Calu3 (cell line): ENCODE data around the gene TBC1D14. TPM values are rescaled to one million over a fixed set of nuclear protein-coding genes. Genes with fewer than 3 reads are reported as not detected.

Experiments
- BruUV-seq: library from RNA; stranded (reverse); fragments of 400-500 nt; replicated peaks from 2 replicates; lab custom pipeline; 2021; lab: Mats Ljungman, UMichigan
- CTCF ChIA-PET: fragments of 300-600 bp; sonication (Branson Sonifier 250); formaldehyde crosslinking; loops from one replicate; lab custom pipeline; 2022; ENCODE audit warnings: antibody characterized with exemption; lab: Charles Lee
- DNase-seq: peaks from one replicate; pipeline ENCODE4 v3.0.0; 2022
- H3K27ac Mint-ChIP-seq: one replicate; pipeline ENCODE4 v1.8.0; 2022; ENCODE audit warnings: mixed read lengths; ENCODE audit not compliant: unreplicated experiment
- H3K27me3 Mint-ChIP-seq: one replicate; pipeline ENCODE4 v1.8.0; 2022; ENCODE audit warnings: mixed read lengths; ENCODE audit not compliant: unreplicated experiment
- H3K36me3 Mint-ChIP-seq: one replicate; pipeline ENCODE4 v1.8.0; 2022; ENCODE audit warnings: mild to moderate bottlenecking, moderate library complexity, mixed read lengths; ENCODE audit not compliant: insufficient read depth, unreplicated experiment
- H3K4me1 Mint-ChIP-seq: one replicate; pipeline ENCODE4 v1.8.0; 2022; ENCODE audit warnings: mild to moderate bottlenecking, low read depth, mixed read lengths; ENCODE audit not compliant: unreplicated experiment
- H3K4me3 Mint-ChIP-seq: one replicate; pipeline ENCODE4 v1.8.0; 2022; ENCODE audit warnings: mild to moderate bottlenecking, low read depth, moderate library complexity, mixed read lengths; ENCODE audit not compliant: unreplicated experiment
- H3K9me3 Mint-ChIP-seq: one replicate; pipeline ENCODE4 v1.8.0; 2022; ENCODE audit warnings: low read depth, mixed read lengths; ENCODE audit not compliant: unreplicated experiment
- CTCF ChIP-seq: fragments of 200-600 bp; IDR thresholded peaks from one replicate; pipeline ENCODE4 v1.8.0; 2022; ENCODE audit warnings: antibody characterized with exemption; ENCODE audit not compliant: unreplicated experiment
- intact Hi-C: fragments of 100-400 bp; cut with micrococcal nuclease; formaldehyde crosslinking; loops from one replicate; pipeline ENCODE4 v1.10.0; 2022; ENCODE audit not compliant: unreplicated experiment
- total RNA-seq: library from RNA; stranded (reverse); gene quantifications from 2 replicates; pipeline ENCODE4 v1.2.3, GENCODE V29; 2022

TBC1D14 gene
- total RNA-seq, 1 experiment from 2014 or later: 26.4 TPM

DNA sequence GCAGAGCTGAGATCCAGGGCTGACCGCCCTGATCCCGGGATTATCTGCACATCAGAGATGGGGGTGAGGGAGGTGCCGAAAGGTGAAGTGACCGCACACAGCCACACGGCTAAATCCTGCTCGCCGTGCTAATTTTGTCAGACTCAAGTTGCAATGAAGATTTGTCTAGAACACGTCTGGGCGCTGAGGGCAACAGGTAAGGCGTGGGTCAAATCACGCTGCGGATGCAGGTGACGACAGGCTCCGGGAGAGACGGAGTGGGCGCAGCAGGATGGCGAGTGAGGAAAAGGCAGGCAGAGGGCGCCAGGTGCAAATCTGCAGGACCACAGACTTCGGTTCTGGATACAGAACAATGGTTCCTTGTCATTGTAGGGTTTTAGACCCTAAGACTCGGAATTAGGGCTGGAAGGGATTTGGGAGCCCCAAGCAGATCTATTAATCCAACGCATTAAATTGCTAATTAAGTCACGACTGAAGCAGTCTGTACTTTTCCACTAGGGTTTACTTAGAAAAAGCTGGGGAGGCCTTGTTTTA lies 1.9 kb upstream of the TBC1D14 start:
- Mint-ChIP-seq H3K9me3 (no peaks in the 10 kb centered on the region), H3K36me3 (peaks cover 35% of the 10 kb centered on the region), H3K4me1 (peaks cover 17% of the 10 kb centered on the region), H3K27me3 (no peaks in the 10 kb centered on the region), H3K27ac (no peak overlapping the region), H3K4me3 (peak overlapping the region; percentile 60)
- CTCF ChIA-PET: interaction anchor here (1.0 kb wide), 1 partner anchor 127 kb away, joined by 3 read pairs; no protein-coding TSS in a partner anchor
- BruUV-seq: no TSS peak
- intact Hi-C loops: loop anchor here (5.0 kb wide), 2 partner anchors 80 to 175 kb away; no protein-coding TSS in a partner anchor
- peak; percentile 54 for DNase-seq
- TF ChIP-seq CTCF: peak; percentile 20

GRCh38 chr4:6908432-6909112 lies 1.1 kb upstream of the TBC1D14 start:
- no peak for DNase-seq
- Mint-ChIP-seq H3K4me3 (peak overlapping the region; percentile 94), H3K9me3 (no peaks in the 10 kb centered on the region), H3K27me3 (no peaks in the 10 kb centered on the region), H3K27ac (peak overlapping the region; percentile 50), H3K4me1 (peaks cover 17% of the 10 kb centered on the region), H3K36me3 (peaks cover 38% of the 10 kb centered on the region)
- BruUV-seq: TSS peak; percentile 89
- intact Hi-C loops: loop anchor here (5.0 kb wide), 2 partner anchors 79 to 174 kb away; no protein-coding TSS in a partner anchor
- TF ChIP-seq CTCF: no peak
- CTCF ChIA-PET: interaction anchor here (1.0 kb wide), 2 partner anchors 76 to 126 kb away, joined by 3 to 4 read pairs; no protein-coding TSS in a partner anchor

DNA sequence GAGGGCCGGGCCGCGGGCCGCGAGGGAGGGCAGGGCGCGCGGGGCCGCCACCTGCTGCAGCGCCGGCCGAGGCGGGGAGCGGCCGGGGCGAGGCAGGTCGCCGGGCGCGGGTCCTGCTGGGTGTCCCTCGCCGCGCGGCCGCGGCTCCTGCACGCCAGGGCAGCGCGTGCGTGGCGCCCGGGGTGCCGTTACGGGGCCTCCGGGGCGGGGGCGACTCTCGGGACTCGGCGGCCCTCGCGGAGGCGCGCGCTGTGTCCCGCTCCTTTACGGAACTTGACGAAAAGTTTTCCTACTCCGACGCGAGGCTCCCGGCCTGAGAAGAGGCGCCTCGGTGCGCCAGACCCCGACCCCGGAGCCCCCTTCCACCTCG lies 329 bp downstream of the TBC1D14 start:
- BruUV-seq: no TSS peak
- no peaks in the 10 kb centered on the region for H3K9me3 Mint-ChIP-seq
- peak; percentile 25 for DNase-seq
- intact Hi-C loops: loop anchor here (5.0 kb wide), 2 partner anchors 77 to 172 kb away; no protein-coding TSS in a partner anchor
- no peak for TF ChIP-seq CTCF
- H3K4me3 Mint-ChIP-seq: peak overlapping the region; percentile 94
- H3K4me1 Mint-ChIP-seq: peaks cover 17% of the 10 kb centered on the region
- no peaks in the 10 kb centered on the region for H3K27me3 Mint-ChIP-seq
- H3K27ac Mint-ChIP-seq: peak overlapping the region; percentile 75
- CTCF ChIA-PET: interaction anchor here (1.0 kb wide), 1 partner anchor 75 kb away, joined by 4 read pairs; no protein-coding TSS in a partner anchor
- H3K36me3 Mint-ChIP-seq: peaks cover 38% of the 10 kb centered on the region

- H3K9me3 Mint-ChIP-seq: no peaks in the 10 kb centered on the region
- no TSS peak for BruUV-seq
- peak; percentile 15 for DNase-seq
- H3K4me1 Mint-ChIP-seq: peaks cover 17% of the 10 kb centered on the region
- no peaks in the 10 kb centered on the region for H3K27me3 Mint-ChIP-seq
- H3K36me3 Mint-ChIP-seq: peaks cover 38% of the 10 kb centered on the region
- TF ChIP-seq CTCF: peak; percentile 17
- CTCF ChIA-PET: no interaction called here
- H3K27ac Mint-ChIP-seq: peak overlapping the region; percentile 75
- intact Hi-C loops: no loop called here
- peak overlapping the region; percentile 94 for H3K4me3 Mint-ChIP-seq
Observed at GRCh38 chr4:6910340-6910959, 824 bp downstream of the TBC1D14 start.
